Measurements from ENCODE around the gene MAN1A1.
"Not testable (repeated sequence)": the region's sequence is repeated elsewhere in the genome, so short reads cannot be mapped to it uniquely, and the experiment has no call there.

The MAN1A1 gene

GRCh38 chr6:119163006-119163405 lies 186.6 kb downstream of the MAN1A1 start:
- DNase-seq, result no peak

GRCh38 chr6:119162134-119162775 lies 187.3 kb downstream of the MAN1A1 start:
- DNase-seq, result no peak

- DNase-seq, result no peak
Measured at GRCh38 chr6:119161438-119161837, 188.1 kb downstream of the MAN1A1 start.

GRCh38 chr6:119160911-119161310 lies 188.7 kb downstream of the MAN1A1 start:
- DNase-seq, result no peak

GRCh38 chr6:119158057-119158848 lies 191.3 kb downstream of the MAN1A1 start:
- DNase-seq, result no peak

- no peak for DNase-seq
Measured at GRCh38 chr6:119157506-119157815, 192.1 kb downstream of the MAN1A1 start.

- no peak for DNase-seq
Measured at GRCh38 chr6:119156757-119157505, 192.6 kb downstream of the MAN1A1 start.

GRCh38 chr6:119156082-119156481 lies 193.5 kb downstream of the MAN1A1 start:
- DNase-seq, result not testable (repeated sequence)

GRCh38 chr6:119152187-119152586 lies 197.4 kb downstream of the MAN1A1 start:
- no peak for DNase-seq

- no peak for DNase-seq
Measured at GRCh38 chr6:119148825-119149525, 200.6 kb downstream of the MAN1A1 start.

- DNase-seq, result no peak
Measured at GRCh38 chr6:119148098-119148824, 201.3 kb downstream of the MAN1A1 start.

GRCh38 chr6:119147101-119148053 lies 202.2 kb downstream of the MAN1A1 start:
- DNase-seq, result peak; percentile 48 to 51

- no peak for DNase-seq
Measured at GRCh38 chr6:119145111-119145510, 204.4 kb downstream of the MAN1A1 start.

GRCh38 chr6:119142637-119143036 lies 206.9 kb downstream of the MAN1A1 start:
- DNase-seq, result no peak

GRCh38 chr6:119142041-119142440 lies 207.5 kb downstream of the MAN1A1 start:
- DNase-seq, result no peak

- no peak for DNase-seq
Measured at GRCh38 chr6:119140196-119141140, 209.1 kb downstream of the MAN1A1 start.

GRCh38 chr6:119138906-119139541 lies 210.5 kb downstream of the MAN1A1 start:
- no peak for DNase-seq

GRCh38 chr6:119137194-119138072 lies 212.1 kb downstream of the MAN1A1 start:
- no peak for DNase-seq

- no peak for DNase-seq
Measured at GRCh38 chr6:119134752-119135151, 214.8 kb downstream of the MAN1A1 start.
